ENCODE results near the gene DEFB132. TPM values are rescaled to one million over a fixed set of nuclear protein-coding genes. Genes with fewer than 3 reads are reported as not detected.

Gene DEFB132
- total and polyA plus RNA-seq, 2 of the 8 experiments (the other 6 are each of a cell fraction or from before 2014, with no cell fraction given), result not detected

GRCh38 chr20:278607-279571 lies 21.4 kb downstream of the DEFB132 start (continued):
- TF ChIP-seq CBX5 (IDR thresholded peaks at IDR 0.05; ENCODE audit: low read depth, low read length), result no peak
